GM19025 (cell line): ENCODE data around the gene NUTM2E.
"Not testable (repeated sequence)": the region's sequence is repeated elsewhere in the genome, so short reads cannot be mapped to it uniquely, and the experiment has no call there.

Source experiments
- ATAC-seq: cut with Tn5 transposase; IDR thresholded peaks from one replicate; pipeline ENCODE4 v1.9.1; 2021; ENCODE audit warnings: mild to moderate bottlenecking, low read depth, moderate library complexity; ENCODE audit not compliant: unreplicated experiment

Gene NUTM2E

GRCh38 chr10:79862803-79863202 is 36.3 kb downstream of the NUTM2E start:
- not testable (repeated sequence) for ATAC-seq

GRCh38 chr10:79866903-79867551 is 40.5 kb downstream of the NUTM2E start:
- ATAC-seq, result not testable (repeated sequence)

GRCh38 chr10:79868023-79868422 is 41.5 kb downstream of the NUTM2E start:
- ATAC-seq, result not testable (repeated sequence)

GRCh38 chr10:79869439-79870097 is 43.0 kb downstream of the NUTM2E start:
- ATAC-seq, result not testable (repeated sequence)

- ATAC-seq, result not testable (repeated sequence)
Measured at GRCh38 chr10:79871729-79872128, 45.2 kb downstream of the NUTM2E start.
